Gastroesophageal sphincter (tissue), 4 donors: ENCODE data around the gene AGFG1. TPM values are rescaled to one million over a fixed set of nuclear protein-coding genes. Genes with fewer than 3 reads are reported as not detected.

Source experiments
- ATAC-seq: fragments of 150-250 bp; one replicate; pipeline ENCODE4 v1.9.1; 2016; ENCODE audit warnings: mild to moderate bottlenecking, moderate library complexity
- H3K27ac ChIP-seq, 4 donors: fragments of 200-600 bp; sonication (generic) in 3 of 4; 1 replicate in 3 of 4; 2 replicates in 1 of 4; pipeline ENCODE4 v1.5.1; 2016 to 2019
- H3K27me3 ChIP-seq: fragments of 200-600 bp; sonication (generic); one replicate; pipeline ENCODE4 v1.5.1; 2019
- H3K36me3 ChIP-seq, 2 donors: fragments of 200-600 bp; sonication (generic); one replicate each; pipeline ENCODE4 v1.5.1; 2019; ENCODE audit warnings: control low read depth in 1 of 2
- H3K4me1 ChIP-seq, 3 donors: fragments of 200-600 bp; sonication (generic); 1 replicate in 2 of 3; 2 replicates in 1 of 3; pipeline ENCODE4 v1.5.1; 2016 to 2019; ENCODE audit warnings: control low read depth in 2 of 3
- H3K4me3 ChIP-seq, 2 donors: fragments of 200-600 bp; sonication (generic); one replicate each; pipeline ENCODE4 v1.5.1; 2019; ENCODE audit warnings: mild to moderate bottlenecking in 1 of 2, moderate library complexity in 1 of 2
- H3K9me3 ChIP-seq, 3 donors: fragments of 200-600 bp; sonication (generic); one replicate each; pipeline ENCODE4 v1.5.1; 2017 to 2019; ENCODE audit warnings: control low read depth in 2 of 3
- CTCF ChIP-seq, 4 experiments: fragments of 200-600 bp in 2 of 4; fragments of 450-650 bp in 2 of 4; sonication (generic) in 1 of 4; IDR thresholded peaks; one replicate each; pipeline ENCODE4 v1.5.1; 2017 to 2019; ENCODE audit warnings: antibody characterized with exemption in 4 of 4, mild to moderate bottlenecking in 2 of 4, moderate library complexity in 2 of 4
- EP300 ChIP-seq: sonication (generic); formaldehyde crosslinking; IDR thresholded peaks from one replicate; pipeline ENCODE4 v1.6.1; 2017; ENCODE audit warnings: antibody characterized with exemption, mild to moderate bottlenecking
- POLR2A ChIP-seq, 2 donors: fragments of 450-650 bp; IDR thresholded peaks; one replicate each; pipeline ENCODE4 v1.6.1; 2017; ENCODE audit warnings: antibody characterized with exemption in 2 of 2, mild to moderate bottlenecking in 2 of 2, moderate library complexity in 1 of 2
- POLR2AphosphoS5 ChIP-seq: sonication (generic); formaldehyde crosslinking; IDR thresholded peaks from one replicate; pipeline ENCODE4 v1.6.1; 2017; ENCODE audit warnings: antibody characterized with exemption
- WGBS, 2 donors: methylation state at CpG; one replicate each; pipeline ENCODE4 v1.1.5; 2018; ENCODE audit warnings: low coverage in 1 of 2; 5-methylcytosine and 5-hydroxymethylcytosine counted together
- total RNA-seq, 4 donors: library from RNA; depleted of rRNA; stranded (reverse); fragments of >200 nt; gene quantifications; one replicate each; pipeline ENCODE4 v1.1.0, GENCODE V29; 2016

Gene AGFG1
- total RNA-seq, 4 donors from 2014 or later: 26.0 to 73.1 (median 53.0) TPM

GRCh38 chr2:227545990-227546389, 74.0 kb downstream of the AGFG1 start:
- H3K9me3 ChIP-seq: peaks cover 0 to under 1% (median 0%) of the 10 kb centered on the region in 3 donors
- no peak for ATAC-seq
- no peaks in the 10 kb centered on the region for H3K4me1 ChIP-seq
- H3K27me3 ChIP-seq: no peaks in the 10 kb centered on the region
- H3K27ac ChIP-seq: no peak overlapping the region
- 100% methylated on average over 6 of the region's 11 CpGs; no CpG with 5 or more reads in 1 of the 2 donors for WGBS, 2 donors
- H3K4me3 ChIP-seq: no peak overlapping the region
- peaks cover 0 to 56% of the 10 kb centered on the region in 2 donors for H3K36me3 ChIP-seq
- TF ChIP-seq CTCF (IDR thresholded peaks at IDR 0.05): no peak
- TF ChIP-seq POLR2A (IDR thresholded peaks at IDR 0.05): no peak
- no peak for TF ChIP-seq POLR2AphosphoS5
- TF ChIP-seq EP300: no peak

GRCh38 chr2:227551836-227552235, 79.9 kb downstream of the AGFG1 start:
- no peaks in the 10 kb centered on the region for H3K27me3 ChIP-seq
- WGBS, 2 donors: 89 to 91% methylated on average over 2 to 3 of the region's 3 CpGs
- no peak for ATAC-seq
- no peak overlapping the region for H3K4me3 ChIP-seq
- TF ChIP-seq POLR2AphosphoS5 (no peak), CTCF (IDR thresholded peaks at IDR 0.05) (no peak), EP300 (no peak), POLR2A (IDR thresholded peaks at IDR 0.05) (no peak)
- H3K9me3 ChIP-seq: no peaks in the 10 kb centered on the region
- no peak overlapping the region for H3K27ac ChIP-seq
- peaks cover 4 to 78% of the 10 kb centered on the region in 2 donors for H3K36me3 ChIP-seq
- H3K4me1 ChIP-seq: no peaks in the 10 kb centered on the region

- Histone ChIP-seq H3K27ac (no peak overlapping the region), H3K9me3 (no peaks in the 10 kb centered on the region), H3K4me1 (no peaks in the 10 kb centered on the region), H3K36me3 (peaks cover 0 to 17% of the 10 kb centered on the region in 2 donors), H3K27me3 (no peaks in the 10 kb centered on the region), H3K4me3 (no peak overlapping the region)
- ATAC-seq: no peak
- TF ChIP-seq CTCF (IDR thresholded peaks at IDR 0.05) (no peak), POLR2A (IDR thresholded peaks at IDR 0.05) (no peak), EP300 (no peak), POLR2AphosphoS5 (no peak)
Measured at GRCh38 chr2:227562581-227562980, 90.6 kb downstream of the AGFG1 start.

- no peak for TF ChIP-seq CTCF (IDR thresholded peaks at IDR 0.05)
- TF ChIP-seq POLR2A (IDR thresholded peaks at IDR 0.05): no peak
- no peak for TF ChIP-seq POLR2AphosphoS5
- TF ChIP-seq EP300: no peak
- WGBS, 2 donors: 80 to 92% methylated on average over 1 of the region's 1 CpG
- no peak for ATAC-seq
- Histone ChIP-seq H3K9me3 (no peaks in the 10 kb centered on the region), H3K36me3 (peaks cover 0 to 5% of the 10 kb centered on the region in 2 donors), H3K4me3 (no peak overlapping the region), H3K27me3 (no peaks in the 10 kb centered on the region), H3K27ac (no peak overlapping the region), H3K4me1 (no peaks in the 10 kb centered on the region)
Measured at GRCh38 chr2:227565080-227565479, 93.1 kb downstream of the AGFG1 start.

GRCh38 chr2:227566012-227566411, 94.1 kb downstream of the AGFG1 start:
- no peak for ATAC-seq
- Histone ChIP-seq H3K4me3 (no peak overlapping the region), H3K27ac (no peak overlapping the region), H3K4me1 (no peaks in the 10 kb centered on the region), H3K9me3 (no peaks in the 10 kb centered on the region), H3K27me3 (no peaks in the 10 kb centered on the region), H3K36me3 (peaks cover 0 to 5% of the 10 kb centered on the region in 2 donors)
- WGBS, 2 donors: 57 to 72% methylated on average over 3 of the region's 3 CpGs
- TF ChIP-seq POLR2A (IDR thresholded peaks at IDR 0.05): no peak
- no peak for TF ChIP-seq POLR2AphosphoS5
- no peak for TF ChIP-seq EP300
- TF ChIP-seq CTCF (IDR thresholded peaks at IDR 0.05): no peak
